ENCODE measurements around the gene CREBZF. TPM values are rescaled to one million over a fixed set of nuclear protein-coding genes. Genes with fewer than 3 reads are reported as not detected.

The CREBZF gene
- total RNA-seq (2021; fragmentation: NEBNext Ultra II Directional; extraction: Animal tissue kit (Norgen Biotek cat#: 25700)): 10 to 100 TPM; 16.1 to 18.9 (median 18.5) TPM
- long read RNA-seq, full-length matches to known transcripts: 11 of 18 reads
- long read RNA-seq, partial matches to known transcripts: 7 of 18 reads
- long read RNA-seq, other reads (novel, unspliced or antisense): 0 of 18 reads

DNA sequence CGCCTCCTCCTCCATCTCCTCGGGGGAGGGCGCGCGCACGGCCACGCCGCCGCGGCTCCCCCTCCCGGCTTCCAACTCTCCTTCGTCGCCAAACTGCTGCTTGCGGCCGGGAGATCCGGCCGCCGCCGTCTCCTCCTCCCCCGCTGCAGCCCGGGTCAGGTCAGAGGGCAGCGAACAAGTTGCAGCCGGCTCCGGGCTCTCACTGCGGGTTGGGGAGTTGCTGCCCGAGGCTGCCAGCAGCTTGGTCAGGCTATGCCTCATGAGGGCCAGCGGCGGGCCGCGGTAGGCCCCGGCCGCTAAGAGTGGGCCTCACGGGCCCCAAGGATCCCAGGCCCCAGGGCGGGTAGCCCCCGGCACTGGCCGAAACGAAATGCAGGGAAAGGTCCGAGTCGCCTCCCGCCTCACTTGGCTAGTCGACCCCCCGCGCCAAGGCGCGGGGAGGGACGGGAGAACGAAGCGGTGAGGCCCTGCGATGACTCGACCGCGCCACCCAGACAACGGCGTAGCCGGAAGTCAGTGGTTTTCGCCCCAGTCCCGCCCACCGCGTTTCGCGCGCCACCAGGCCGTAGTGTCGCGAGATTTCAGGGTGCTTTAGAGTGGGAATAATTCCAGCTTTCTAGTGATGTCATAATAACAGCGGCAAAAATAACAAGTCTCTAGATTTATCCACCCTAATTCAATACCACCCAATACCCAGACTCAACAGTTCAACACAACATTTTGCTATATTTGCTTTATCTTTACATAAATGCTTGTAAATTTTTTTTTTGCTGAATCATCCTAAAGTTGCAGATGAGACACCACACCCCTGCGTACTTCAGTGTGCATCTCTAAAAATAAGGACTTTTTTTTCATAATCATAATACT lies at the start of gene CREBZF:
TSS of gene CREBZF (minus strand) at position 515 of the 867 bp plus-strand sequence. CDS start at position 261, 254 bp downstream.
- Mint-ChIP-seq H3K36me3 (ENCODE audit: low read depth) (peaks cover 41% of the 10 kb centered on the region), H3K27ac (peak within 1 kb of the TSS; percentile 96), H3K4me3 (peak within 1 kb of the TSS; percentile 98), H3K27me3 (ENCODE audit: insufficient read depth) (0 out of 2 replicates have a peak, but pooled peaks cover 3% of the 10 kb centered on the region), H3K4me1 (ENCODE audit: low read depth) (peaks cover 31% of the 10 kb centered on the region), H3K9me3 (no peaks in the 10 kb centered on the region)
- TF ChIP-seq, protein P1, sequence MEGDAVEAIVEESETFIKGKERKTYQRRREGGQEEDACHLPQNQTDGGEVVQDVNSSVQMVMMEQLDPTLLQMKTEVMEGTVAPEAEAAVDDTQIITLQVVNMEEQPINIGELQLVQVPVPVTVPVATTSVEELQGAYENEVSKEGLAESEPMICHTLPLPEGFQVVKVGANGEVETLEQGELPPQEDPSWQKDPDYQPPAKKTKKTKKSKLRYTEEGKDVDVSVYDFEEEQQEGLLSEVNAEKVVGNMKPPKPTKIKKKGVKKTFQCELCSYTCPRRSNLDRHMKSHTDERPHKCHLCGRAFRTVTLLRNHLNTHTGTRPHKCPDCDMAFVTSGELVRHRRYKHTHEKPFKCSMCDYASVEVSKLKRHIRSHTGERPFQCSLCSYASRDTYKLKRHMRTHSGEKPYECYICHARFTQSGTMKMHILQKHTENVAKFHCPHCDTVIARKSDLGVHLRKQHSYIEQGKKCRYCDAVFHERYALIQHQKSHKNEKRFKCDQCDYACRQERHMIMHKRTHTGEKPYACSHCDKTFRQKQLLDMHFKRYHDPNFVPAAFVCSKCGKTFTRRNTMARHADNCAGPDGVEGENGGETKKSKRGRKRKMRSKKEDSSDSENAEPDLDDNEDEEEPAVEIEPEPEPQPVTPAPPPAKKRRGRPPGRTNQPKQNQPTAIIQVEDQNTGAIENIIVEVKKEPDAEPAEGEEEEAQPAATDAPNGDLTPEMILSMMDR (IDR thresholded peaks at IDR 0.05): no peak
- peak; percentile 94 for DNase-seq

- TF ChIP-seq, protein P1 (IDR thresholded peaks at IDR 0.05): no peak
- Mint-ChIP-seq H3K27me3 (ENCODE audit: insufficient read depth) (0 out of 2 replicates have a peak, but pooled peaks cover 3% of the 10 kb centered on the region), H3K36me3 (ENCODE audit: low read depth) (peaks cover 12% of the 10 kb centered on the region; the same call in 1 of the 2 replicates), H3K9me3 (no peaks in the 10 kb centered on the region), H3K27ac (no peak overlapping the region), H3K4me3 (no peak overlapping the region), H3K4me1 (ENCODE audit: low read depth) (peaks cover 35% of the 10 kb centered on the region)
- peak; percentile 19 for DNase-seq
Observed at GRCh38 chr11:85712953-85713352, 48.0 kb upstream of the CREBZF start.

DNA sequence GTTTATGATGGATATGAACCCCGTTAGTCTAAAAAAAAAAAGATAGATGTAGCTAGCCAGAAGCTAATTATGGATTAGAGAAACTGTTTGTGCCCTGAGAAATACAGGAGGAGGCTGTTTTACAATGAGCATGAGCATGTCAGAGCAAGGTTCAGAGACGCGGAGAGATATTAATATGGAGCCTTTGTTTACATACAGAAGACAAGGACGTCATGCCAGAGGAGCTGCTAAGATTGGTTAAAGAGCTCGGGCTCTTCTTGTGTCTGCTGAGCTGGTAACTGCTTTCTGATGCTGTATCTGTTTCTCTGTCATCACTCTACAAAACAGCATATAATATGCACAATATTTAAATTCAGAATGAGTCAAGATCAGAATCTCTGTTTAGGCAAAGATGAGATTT lies 46.0 kb upstream of the CREBZF start:
- H3K27ac Mint-ChIP-seq: 0 out of 2 replicates have a peak overlapping the region, but pooled peaks have one; percentile 7
- H3K4me1 Mint-ChIP-seq (ENCODE audit: low read depth): peaks cover 25% of the 10 kb centered on the region
- DNase-seq: no peak
- H3K36me3 Mint-ChIP-seq (ENCODE audit: low read depth): peaks cover 18% of the 10 kb centered on the region
- no peak overlapping the region for H3K4me3 Mint-ChIP-seq
- H3K9me3 Mint-ChIP-seq: no peaks in the 10 kb centered on the region
- TF ChIP-seq, protein P1 (IDR thresholded peaks at IDR 0.05): no peak
- H3K27me3 Mint-ChIP-seq (ENCODE audit: insufficient read depth): 0 out of 2 replicates have a peak, but pooled peaks cover 3% of the 10 kb centered on the region

DNA sequence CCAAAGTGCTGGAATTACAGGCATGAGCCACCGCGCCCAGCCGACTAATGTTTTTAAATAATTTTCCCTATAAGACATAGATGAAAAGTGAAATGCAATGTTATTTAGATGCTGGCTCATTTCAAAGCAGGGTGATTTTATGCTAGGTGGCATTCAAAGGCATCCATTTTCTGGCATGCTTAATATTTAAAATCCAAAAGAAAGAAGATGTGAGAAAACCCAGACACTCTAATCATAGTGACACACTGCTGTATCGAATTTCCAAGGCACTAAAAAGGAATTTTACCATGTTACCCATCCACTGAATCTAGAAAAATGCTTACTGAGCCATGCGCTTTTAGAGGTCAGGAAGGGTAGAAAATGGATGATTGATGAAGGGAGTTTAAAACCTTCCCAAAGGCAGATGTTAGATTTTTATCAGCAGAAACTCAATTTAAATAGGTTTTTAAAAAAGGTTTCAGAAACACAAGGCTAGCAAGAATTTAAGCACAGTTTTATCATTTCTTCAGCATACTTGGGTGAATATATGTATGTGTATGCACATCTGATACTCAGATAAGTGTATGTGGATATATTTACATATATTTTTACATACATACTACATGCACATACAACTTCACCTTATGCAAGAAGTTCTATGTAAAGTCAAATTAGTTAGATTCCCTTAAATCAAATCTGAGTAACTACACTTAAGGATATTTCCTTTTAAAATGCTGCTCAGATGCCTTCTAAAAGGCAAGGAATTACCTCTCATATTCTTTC lies 45.2 kb upstream of the CREBZF start:
- H3K27ac Mint-ChIP-seq: no peak overlapping the region
- H3K9me3 Mint-ChIP-seq: no peaks in the 10 kb centered on the region
- no peak overlapping the region for H3K4me3 Mint-ChIP-seq
- DNase-seq: no peak
- H3K27me3 Mint-ChIP-seq (ENCODE audit: insufficient read depth): 0 out of 2 replicates have a peak, but pooled peaks cover 3% of the 10 kb centered on the region
- peaks cover 32% of the 10 kb centered on the region for H3K4me1 Mint-ChIP-seq (ENCODE audit: low read depth)
- TF ChIP-seq, protein P1 (IDR thresholded peaks at IDR 0.05): no peak
- peaks cover 18% of the 10 kb centered on the region for H3K36me3 Mint-ChIP-seq (ENCODE audit: low read depth)

- peak overlapping the region; percentile 64 for H3K27ac Mint-ChIP-seq
- H3K4me1 Mint-ChIP-seq (ENCODE audit: low read depth): peaks cover 24% of the 10 kb centered on the region
- DNase-seq: peak; percentile 42
- H3K27me3 Mint-ChIP-seq (ENCODE audit: insufficient read depth): no peaks in the 10 kb centered on the region
- H3K36me3 Mint-ChIP-seq (ENCODE audit: low read depth): peaks cover 28% of the 10 kb centered on the region
- H3K9me3 Mint-ChIP-seq: no peaks in the 10 kb centered on the region
- H3K4me3 Mint-ChIP-seq: no peak overlapping the region
- TF ChIP-seq, protein P1 (IDR thresholded peaks at IDR 0.05): no peak
Observed at GRCh38 chr11:85705800-85706199, 40.9 kb upstream of the CREBZF start.

All from HFFc6 (cell line).